SK-N-SH treated with all-trans-retinoic acid at 6 μM for 48 hours (cell line): ENCODE results near the gene ST6GAL1.

ENCODE experiments used
- ATAC-seq: fragments of 200-7000 bp; cut with Tn5 transposase; 3 replicates; pipeline ENCODE4 v1.9.1; 2020; ENCODE audit warnings: mild to moderate bottlenecking, moderate library complexity
- ARNTL ChIP-seq: fragments of 450-650 bp; formaldehyde crosslinking; IDR thresholded peaks from 2 replicates; pipeline ENCODE4 v1.5.0; 2020; ENCODE audit warnings: low read depth, mild to moderate bottlenecking, moderate library complexity, borderline replicate concordance
- CSDC2 ChIP-seq: fragments of 250-450 bp; sonication (Bioruptor Pico); IDR thresholded peaks from 2 replicates; pipeline ENCODE4 v1.5.0; 2020; ENCODE audit warnings: mild to moderate bottlenecking, moderate library complexity
- CSRNP3 ChIP-seq: fragments of 250-450 bp; sonication (Bioruptor Pico); IDR thresholded peaks from 2 replicates; pipeline ENCODE4 v1.5.1; 2021; ENCODE audit warnings: mild to moderate bottlenecking, moderate library complexity
- ESRRG ChIP-seq: fragments of 250-450 bp; sonication (Bioruptor Pico); IDR thresholded peaks from 2 replicates; pipeline ENCODE4 v1.6.1; 2021; ENCODE audit warnings: mild to moderate bottlenecking
- GLIS3 ChIP-seq: fragments of 250-450 bp; sonication (Bioruptor Pico); IDR thresholded peaks from 2 replicates; pipeline ENCODE4 v1.5.0; 2020; ENCODE audit warnings: mild to moderate bottlenecking, moderate library complexity
- ISL1 ChIP-seq: fragments of 250-450 bp; sonication (Bioruptor Pico); IDR thresholded peaks from 2 replicates; pipeline ENCODE4 v2.1.2; 2022; ENCODE audit warnings: mild to moderate bottlenecking, moderate library complexity
- OSR1 ChIP-seq: fragments of 250-450 bp; sonication (Bioruptor Pico); IDR thresholded peaks from 2 replicates; pipeline ENCODE4 v1.8.0; 2022; ENCODE audit warnings: moderate library complexity, mild to moderate bottlenecking, inconsistent platforms
- PATZ1 ChIP-seq: fragments of 250-450 bp; sonication (Bioruptor Pico); IDR thresholded peaks from 2 replicates; pipeline ENCODE4 v1.8.0; 2020; ENCODE audit warnings: mild to moderate bottlenecking, moderate library complexity, borderline replicate concordance
- POU6F1 ChIP-seq: fragments of 250-450 bp; sonication (Bioruptor Pico); IDR thresholded peaks from 2 replicates; pipeline ENCODE4 v1.8.0; 2021; ENCODE audit warnings: low read depth, mild to moderate bottlenecking, moderate library complexity, borderline replicate concordance
- RARB ChIP-seq: fragments of 250-450 bp; sonication (Bioruptor Pico); IDR thresholded peaks from 2 replicates; pipeline ENCODE4 v1.8.0; 2021; ENCODE audit warnings: mild to moderate bottlenecking, moderate library complexity
- SNAI2 ChIP-seq: fragments of 250-450 bp; sonication (Bioruptor Pico); IDR thresholded peaks from 2 replicates; pipeline ENCODE4 v1.5.0; 2020; ENCODE audit warnings: mild to moderate bottlenecking, moderate library complexity
- TCF4 ChIP-seq: fragments of 250-450 bp; sonication (Bioruptor Pico); IDR thresholded peaks from 2 replicates; pipeline ENCODE4 v1.8.0; 2021; ENCODE audit warnings: mild to moderate bottlenecking, moderate library complexity, borderline replicate concordance
- TSHZ2 ChIP-seq: fragments of 250-450 bp; sonication (Bioruptor Pico); IDR thresholded peaks from 2 replicates; pipeline ENCODE4 v1.5.0; 2020; ENCODE audit warnings: mild to moderate bottlenecking, moderate library complexity
- ZC3H10 ChIP-seq: fragments of 250-450 bp; sonication (Bioruptor Pico); IDR thresholded peaks from 2 replicates; pipeline ENCODE4 v1.5.1; 2021; ENCODE audit warnings: mild to moderate bottlenecking, moderate library complexity
- ZFP3 ChIP-seq: fragments of 250-450 bp; sonication (Bioruptor Pico); IDR thresholded peaks from 2 replicates; pipeline ENCODE4 v1.5.0; 2020; ENCODE audit warnings: mild to moderate bottlenecking, moderate library complexity
- ZNF70 ChIP-seq: fragments of 450-650 bp; formaldehyde crosslinking; IDR thresholded peaks from 2 replicates; pipeline ENCODE4 v1.5.0; 2020; ENCODE audit warnings: mild to moderate bottlenecking, moderate library complexity
- TF ChIP-seq, protein P1 (sequence below): fragments of 250-450 bp; sonication (Bioruptor Pico); IDR thresholded peaks from 2 replicates; pipeline ENCODE4 v1.5.1; 2020; ENCODE audit warnings: low read depth, mild to moderate bottlenecking, moderate library complexity

ST6GAL1 gene

DNA sequence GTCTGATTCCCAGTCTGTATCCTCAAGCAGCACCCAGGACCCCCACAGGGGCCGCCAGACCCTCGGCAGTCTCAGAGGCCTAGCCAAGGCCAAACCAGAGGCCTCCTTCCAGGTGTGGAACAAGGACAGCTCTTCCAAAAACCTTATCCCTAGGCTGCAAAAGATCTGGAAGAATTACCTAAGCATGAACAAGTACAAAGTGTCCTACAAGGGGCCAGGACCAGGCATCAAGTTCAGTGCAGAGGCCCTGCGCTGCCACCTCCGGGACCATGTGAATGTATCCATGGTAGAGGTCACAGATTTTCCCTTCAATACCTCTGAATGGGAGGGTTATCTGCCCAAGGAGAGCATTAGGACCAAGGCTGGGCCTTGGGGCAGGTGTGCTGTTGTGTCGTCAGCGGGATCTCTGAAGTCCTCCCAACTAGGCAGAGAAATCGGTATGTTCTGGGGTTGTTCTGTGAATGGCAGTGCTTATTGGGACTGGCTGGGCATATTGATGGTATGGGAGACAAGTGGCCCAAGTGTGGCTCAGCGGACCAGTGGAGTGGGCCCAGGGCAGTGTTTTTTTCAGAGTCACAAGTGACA, 112.6 kb downstream of the ST6GAL1 start:
- no peak for ATAC-seq
- no peak for TF ChIP-seq ZC3H10 (CRISPR knock-in tag)
- TF ChIP-seq CSRNP3 (CRISPR knock-in tag): no peak
- TF ChIP-seq ESRRG (CRISPR knock-in tag): no peak
- TF ChIP-seq, protein P1, sequence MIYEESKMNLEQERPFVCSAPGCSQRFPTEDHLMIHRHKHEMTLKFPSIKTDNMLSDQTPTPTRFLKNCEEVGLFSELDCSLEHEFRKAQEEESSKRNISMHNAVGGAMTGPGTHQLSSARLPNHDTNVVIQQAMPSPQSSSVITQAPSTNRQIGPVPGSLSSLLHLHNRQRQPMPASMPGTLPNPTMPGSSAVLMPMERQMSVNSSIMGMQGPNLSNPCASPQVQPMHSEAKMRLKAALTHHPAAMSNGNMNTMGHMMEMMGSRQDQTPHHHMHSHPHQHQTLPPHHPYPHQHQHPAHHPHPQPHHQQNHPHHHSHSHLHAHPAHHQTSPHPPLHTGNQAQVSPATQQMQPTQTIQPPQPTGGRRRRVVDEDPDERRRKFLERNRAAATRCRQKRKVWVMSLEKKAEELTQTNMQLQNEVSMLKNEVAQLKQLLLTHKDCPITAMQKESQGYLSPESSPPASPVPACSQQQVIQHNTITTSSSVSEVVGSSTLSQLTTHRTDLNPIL (CRISPR knock-in tag): no peak
- TF ChIP-seq ISL1 (CRISPR knock-in tag): no peak
- no peak for TF ChIP-seq POU6F1 (CRISPR knock-in tag)
- no peak for TF ChIP-seq CSDC2 (CRISPR knock-in tag)
- TF ChIP-seq TCF4 (CRISPR knock-in tag): no peak
- TF ChIP-seq RARB (CRISPR knock-in tag): no peak
- TF ChIP-seq ARNTL (CRISPR knock-in tag): no peak

GRCh38 chr3:187044206-187044605, 113.9 kb downstream of the ST6GAL1 start:
- TF ChIP-seq RARB (CRISPR knock-in tag): no peak
- no peak for TF ChIP-seq ISL1 (CRISPR knock-in tag)
- no peak for TF ChIP-seq GLIS3 (CRISPR knock-in tag)
- no peak for TF ChIP-seq ZNF70 (CRISPR knock-in tag)
- TF ChIP-seq CSRNP3 (CRISPR knock-in tag): no peak
- TF ChIP-seq ZFP3 (CRISPR knock-in tag): no peak
- TF ChIP-seq POU6F1 (CRISPR knock-in tag): no peak
- TF ChIP-seq ZC3H10 (CRISPR knock-in tag): no peak
- no peak for TF ChIP-seq OSR1
- no peak for TF ChIP-seq TSHZ2
- TF ChIP-seq TCF4 (CRISPR knock-in tag): no peak
- ATAC-seq: no peak

DNA sequence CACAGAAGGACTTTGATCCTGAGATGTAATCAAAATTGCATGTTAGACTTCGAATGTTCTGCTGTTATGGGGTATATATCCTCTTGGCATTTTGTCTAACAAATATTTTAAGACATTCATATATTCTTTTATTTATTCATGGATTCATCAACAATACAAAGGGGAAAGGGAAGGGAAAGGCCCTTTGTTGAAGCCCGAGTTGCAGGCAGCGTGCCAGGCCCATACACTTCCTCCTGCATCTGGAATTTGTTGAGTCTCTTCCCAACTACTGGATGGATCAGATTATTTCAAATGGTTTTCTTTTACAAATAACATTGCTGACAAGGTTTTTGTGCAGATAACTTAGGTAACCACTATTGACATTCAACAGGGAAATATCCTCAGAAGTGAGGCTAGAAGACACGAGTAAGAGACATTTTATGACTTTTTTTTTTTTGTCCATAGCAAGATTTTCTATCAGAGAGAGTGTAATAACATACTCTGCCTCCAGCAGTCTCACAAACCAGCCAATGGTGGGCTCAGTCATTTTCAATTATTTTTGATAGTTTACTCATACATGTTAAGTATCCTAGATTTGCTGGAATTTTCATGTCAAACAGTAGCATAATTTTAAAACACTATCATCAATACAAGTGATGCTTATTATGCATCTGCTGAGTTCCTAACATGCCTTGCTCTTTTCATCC, 114.7 kb downstream of the ST6GAL1 start:
- no peak; the same call in 2 of the 3 replicates for ATAC-seq
- TF ChIP-seq SNAI2 (CRISPR knock-in tag) (no peak), ZNF70 (CRISPR knock-in tag) (no peak), POU6F1 (CRISPR knock-in tag) (no peak), PATZ1 (no peak), ZFP3 (CRISPR knock-in tag) (no peak), CSRNP3 (CRISPR knock-in tag) (no peak), RARB (CRISPR knock-in tag) (no peak)
- TF ChIP-seq, all 23 proteins: peak for 0
